GM18505 (cell line): ENCODE measurements around the gene TTC7B.
A peak's percentile ranks its signal among the peaks of the same experiment; 100 is the strongest.

Experiments used
- ATAC-seq: cut with Tn5 transposase; IDR thresholded peaks from one replicate; pipeline ENCODE4 v1.9.1; 2021; ENCODE audit not compliant: unreplicated experiment
- POLR2A ChIP-seq: IDR thresholded peaks from 4 replicates; pipeline ENCODE4 v1.6.1; 2011; ENCODE audit warnings: borderline replicate concordance; ENCODE audit not compliant: insufficient read depth, insufficient read length; ENCODE audit errors: extremely low read depth

TTC7B gene

DNA sequence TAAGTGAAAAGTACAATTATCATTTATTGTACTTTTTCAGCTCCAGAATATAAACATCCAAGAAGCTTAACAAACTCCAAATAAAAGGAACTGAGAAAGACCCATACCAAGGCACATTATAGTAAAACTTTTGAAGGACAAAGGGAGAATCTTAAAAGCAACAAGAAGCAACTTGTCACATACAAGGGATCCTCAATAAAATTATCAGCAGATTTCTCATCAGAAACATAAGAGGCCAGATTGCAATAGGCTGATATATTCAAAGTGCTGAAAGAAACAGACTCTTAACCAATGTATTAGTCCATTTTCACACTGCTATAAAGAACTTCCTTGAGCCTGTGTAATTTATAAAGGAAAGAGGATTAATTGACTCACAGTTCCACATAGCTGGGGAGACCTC, 48.3 kb downstream of the TTC7B start:
- no peak for TF ChIP-seq POLR2A
- ATAC-seq, result no peak

DNA sequence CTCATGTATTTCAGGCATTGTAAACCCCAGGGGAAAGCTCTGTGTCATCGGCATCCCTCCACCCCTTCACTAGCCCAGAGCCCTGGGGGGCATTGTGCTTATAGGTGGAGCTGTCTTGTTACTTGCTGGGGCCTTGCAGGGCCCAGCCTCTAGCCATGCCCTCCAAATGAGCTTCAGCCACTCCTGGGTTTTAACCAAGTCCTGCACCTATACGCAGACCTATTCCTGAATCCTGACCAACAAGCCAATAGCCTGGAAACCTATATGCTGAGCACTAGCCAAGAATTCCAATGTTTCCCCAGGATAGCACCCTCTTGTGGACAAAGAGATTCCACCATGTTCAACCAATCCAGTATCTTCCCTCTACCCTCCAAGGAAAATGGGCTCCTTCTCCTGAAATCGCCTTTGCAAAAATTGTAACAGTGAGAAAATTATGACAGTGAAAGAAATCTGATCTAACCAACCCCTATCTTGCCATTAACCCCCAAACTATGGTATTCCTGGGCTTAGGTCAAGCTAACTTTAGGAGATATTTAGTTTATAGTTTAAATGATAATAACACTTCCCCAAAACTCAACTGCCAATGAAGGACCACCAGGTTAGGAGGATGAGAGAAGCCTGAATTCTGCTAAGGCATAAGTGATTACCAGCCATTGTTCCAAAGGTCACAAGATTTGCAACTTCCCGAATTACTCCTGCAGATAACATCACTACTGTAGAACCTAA, 55.5 kb downstream of the TTC7B start:
- no peak for ATAC-seq
- TF ChIP-seq POLR2A, result no peak

DNA sequence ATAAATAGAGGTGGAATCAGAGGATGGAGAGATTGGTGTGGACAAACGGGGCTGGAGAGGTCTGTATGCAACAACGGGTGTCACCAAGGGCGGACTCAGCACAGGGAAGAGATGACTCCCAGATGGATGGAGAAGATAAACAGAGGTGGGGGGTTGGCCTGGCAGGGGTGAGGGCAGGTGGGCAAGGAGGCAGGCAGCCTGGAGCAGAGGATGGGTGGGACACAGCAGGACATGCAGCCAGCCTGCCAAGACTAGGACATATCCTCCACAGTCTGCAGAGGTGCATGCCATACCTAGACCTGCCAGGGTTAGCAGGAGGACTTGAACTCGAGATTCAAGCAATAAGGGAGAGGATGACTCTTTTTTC, 56.2 kb downstream of the TTC7B start:
- TF ChIP-seq POLR2A, result no peak

DNA sequence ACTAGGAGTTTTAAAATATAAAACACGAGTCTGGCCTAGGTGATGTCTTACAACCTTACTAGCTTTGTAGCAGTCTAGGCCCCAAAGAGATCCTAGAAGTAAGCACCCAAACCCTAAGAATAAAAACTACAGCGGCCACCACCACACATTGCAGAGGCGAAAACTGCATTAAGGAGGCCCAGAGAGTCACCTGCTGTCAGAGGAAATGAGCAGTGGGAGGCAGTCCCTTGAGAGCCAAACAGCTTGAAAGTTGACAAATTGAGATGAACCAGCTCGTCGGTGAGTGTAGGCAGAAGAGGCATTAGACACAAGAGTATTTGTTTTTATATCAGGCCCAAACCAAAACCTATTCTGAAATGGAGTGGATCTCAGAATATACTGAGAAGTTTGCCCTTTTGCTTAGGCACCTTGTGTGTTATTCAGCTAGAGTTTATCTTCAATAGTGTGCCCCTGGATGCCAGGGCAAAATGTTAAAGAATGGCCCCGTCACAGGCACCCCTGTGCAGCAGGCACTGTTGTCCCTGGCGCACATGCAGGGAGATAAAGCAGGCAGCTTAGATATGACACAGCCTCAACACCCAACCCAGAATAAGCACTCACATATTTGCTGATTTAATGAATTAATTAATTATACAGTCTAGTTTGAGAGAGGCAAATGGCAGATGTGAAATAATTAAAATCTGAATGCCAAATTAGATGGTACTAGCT, 56.7 kb downstream of the TTC7B start:
- TF ChIP-seq POLR2A, result no peak
- ATAC-seq, result no peak

More for the DNA sequence above, 56.2 kb downstream of the TTC7B start:
- no peak for ATAC-seq

DNA sequence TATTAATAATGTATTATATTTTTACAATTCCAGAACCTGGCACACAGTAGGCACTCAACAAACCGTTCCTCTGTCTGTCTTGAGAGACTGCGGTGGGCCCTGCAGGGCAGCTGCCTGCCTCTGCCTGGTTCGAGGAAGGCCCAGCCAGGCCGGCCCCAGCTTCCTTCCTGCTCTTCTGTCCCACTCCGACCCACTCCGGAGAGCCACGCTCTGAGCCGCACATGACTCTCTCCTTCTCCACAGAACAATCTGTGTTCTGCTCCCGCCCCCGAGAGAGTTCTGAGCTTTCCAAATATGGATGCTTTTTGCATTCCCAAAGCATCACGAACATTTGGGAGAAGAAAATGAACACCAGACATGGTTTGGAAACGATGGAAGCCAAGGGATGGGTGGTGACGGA, 57.3 kb downstream of the TTC7B start:
- TF ChIP-seq POLR2A, result no peak

DNA sequence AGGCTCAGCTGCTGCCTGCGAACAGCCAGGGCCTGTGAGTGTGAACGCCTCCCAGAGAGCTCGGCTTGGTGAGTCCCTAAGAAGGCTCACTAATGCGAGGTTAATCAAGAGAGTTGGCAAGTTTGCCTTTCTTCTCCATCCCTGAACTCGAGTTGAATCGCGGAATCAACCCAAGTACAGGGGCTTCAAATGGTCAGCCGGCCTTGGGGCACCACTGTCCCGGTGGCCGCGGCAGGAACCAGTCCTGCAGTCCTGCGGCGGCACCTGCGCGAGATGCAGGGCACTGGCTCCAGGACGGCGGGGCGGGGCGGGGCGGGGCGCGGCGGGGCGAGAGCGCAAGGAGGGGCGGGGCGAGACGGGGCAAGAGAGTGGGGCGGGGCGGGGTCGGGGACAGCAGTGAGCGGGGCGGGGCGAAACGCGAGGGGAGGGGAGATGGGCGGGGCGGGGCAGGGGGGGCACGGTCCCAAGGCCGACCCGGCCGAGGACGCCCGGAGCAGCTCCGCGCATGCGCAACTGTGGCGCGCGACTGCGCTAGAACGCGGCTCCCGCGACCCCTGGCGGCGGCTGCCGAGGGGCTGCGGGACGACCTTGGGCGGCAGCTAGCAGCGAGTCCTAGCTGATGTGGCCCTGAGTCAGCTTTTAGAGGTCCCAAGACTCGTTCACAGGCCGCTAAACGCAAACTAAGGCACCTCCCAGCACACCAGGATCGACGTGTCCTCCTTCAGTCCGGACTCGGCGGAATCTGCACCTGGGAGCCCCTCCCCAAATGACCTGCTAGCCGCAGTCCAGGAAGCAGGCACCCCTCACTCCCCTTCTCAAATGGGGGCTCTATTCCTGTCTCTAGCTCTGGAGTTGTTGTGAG, 58.0 kb downstream of the TTC7B start:
- peak; percentile 93 for ATAC-seq
- peak; percentile 57 for TF ChIP-seq POLR2A

More for the DNA sequence above, 57.3 kb downstream of the TTC7B start:
- ATAC-seq, result no peak

DNA sequence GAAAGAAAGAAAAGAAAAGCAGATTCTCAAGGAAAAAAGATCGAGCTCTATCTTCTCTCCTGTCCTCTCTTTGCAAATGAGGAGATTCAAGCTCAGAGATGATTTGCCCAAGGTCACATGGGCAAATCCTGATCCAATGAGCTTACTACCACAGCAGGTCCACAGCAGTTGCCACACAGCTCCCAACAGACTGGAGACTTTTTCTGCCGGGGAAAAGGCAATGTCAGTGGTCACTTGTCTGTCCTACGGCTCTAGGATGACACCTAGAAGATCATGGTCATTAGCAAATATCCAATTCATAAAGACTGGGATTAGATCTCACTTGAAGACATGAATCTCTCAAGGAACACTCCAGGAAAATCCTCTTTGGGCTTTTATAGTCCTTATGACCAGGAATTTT, 58.8 kb downstream of the TTC7B start:
- ATAC-seq, result no peak

DNA sequence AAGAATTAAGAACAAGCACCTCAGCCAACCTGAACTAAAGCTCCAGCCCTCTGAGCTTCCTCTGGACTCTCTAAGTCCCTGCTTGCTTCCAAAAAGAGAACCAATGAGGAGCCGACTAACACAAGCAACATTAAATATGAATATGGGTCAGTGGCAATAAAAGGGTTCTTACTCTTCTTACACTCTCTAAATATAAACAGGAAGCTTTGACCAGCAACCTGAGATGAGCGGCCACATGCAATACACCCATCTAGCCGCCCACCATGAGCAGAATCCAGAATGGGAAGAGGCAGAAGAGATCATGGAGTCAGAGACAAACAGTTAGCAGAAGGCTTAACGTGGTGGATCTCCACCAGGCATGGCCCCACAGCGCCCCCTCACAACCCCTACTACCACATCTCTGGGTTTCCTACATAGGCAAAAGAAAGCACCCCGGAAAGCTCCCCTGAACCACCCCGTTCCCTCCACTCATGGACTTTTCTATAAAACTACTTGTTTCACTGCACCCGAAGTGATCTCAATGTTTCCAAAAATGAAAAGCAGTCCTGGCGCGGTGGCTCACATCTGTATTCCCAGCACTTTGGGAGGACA, 59.4 kb downstream of the TTC7B start:
- ATAC-seq, result no peak
- TF ChIP-seq POLR2A, result no peak

More for the DNA sequence above, 58.8 kb downstream of the TTC7B start:
- no peak for TF ChIP-seq POLR2A

DNA sequence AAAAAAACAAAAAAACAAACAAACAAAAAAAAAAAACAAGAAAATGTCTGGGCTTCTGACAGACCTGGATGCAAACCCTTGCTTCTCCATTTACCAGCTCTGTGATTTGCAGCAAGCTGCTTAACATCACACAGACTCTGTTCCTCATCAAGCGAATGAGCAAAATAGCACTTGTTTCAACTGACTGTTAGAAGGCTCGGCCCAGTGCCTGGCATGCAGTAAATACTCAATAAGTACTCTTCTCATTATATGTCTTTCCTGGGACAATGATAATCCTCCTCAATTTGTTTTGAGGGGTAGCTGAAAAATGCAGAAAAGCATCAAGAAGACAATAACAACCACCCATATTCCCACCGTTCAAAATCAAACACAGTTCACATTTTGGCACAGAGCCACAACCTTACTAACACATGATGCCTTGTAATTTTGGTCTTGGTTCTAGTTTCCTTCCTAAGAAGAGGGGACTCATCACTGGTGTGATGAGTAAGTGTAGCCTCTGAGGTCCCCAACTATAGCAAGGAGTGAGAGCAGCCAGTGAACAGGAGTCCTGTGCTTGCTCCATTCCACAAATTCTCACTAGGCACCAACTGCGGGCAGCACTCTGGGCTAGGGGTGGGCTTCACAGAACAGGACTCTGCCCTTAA, 60.4 kb downstream of the TTC7B start:
- no peak for ATAC-seq
- no peak for TF ChIP-seq POLR2A

DNA sequence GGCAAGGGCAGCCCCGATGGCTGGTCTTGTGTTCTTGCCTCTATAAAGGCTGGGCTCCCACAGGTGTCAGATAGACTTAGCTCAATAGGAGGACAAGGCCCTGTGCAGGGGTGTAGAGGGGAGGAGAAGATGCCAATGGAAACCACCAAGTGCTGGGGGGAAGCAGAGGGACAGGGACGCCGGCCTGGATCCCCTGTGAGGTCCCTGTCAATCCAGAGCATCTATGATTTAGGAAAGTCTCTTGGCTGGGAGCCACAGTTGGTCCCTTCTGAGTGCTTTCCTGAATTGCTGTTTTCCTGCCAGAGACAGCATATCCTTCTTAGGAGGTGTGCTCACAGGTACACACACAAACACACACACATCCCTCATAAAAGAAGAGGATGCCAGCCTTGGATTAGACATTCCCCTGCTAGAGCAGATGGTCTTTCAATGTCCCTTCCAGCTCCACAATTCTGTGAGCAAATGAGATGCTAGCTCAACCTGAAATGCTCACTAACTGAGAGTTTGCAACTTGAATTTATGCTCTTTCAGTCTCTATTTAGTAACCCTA, 62.7 kb downstream of the TTC7B start:
- no peak for TF ChIP-seq POLR2A
- no peak for ATAC-seq

DNA sequence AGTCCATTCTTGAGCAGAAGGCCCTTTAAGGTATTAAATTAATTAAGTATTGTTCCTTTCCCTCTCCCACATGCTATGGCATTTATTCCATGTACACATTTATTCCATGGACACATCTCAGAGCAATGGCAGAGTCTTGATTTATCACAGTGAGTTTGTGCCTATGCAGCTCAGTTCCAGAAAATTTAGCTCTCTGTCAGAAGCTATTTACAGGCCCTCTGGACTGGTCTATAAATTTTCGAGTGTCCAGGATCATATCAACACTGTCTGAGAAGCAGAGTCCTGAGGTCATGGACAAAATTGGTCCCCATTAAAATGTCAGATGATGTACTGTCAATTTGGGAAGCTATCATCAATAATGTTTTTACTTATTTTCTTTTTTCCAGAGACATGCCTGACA, 65.5 kb downstream of the TTC7B start:
- no peak for TF ChIP-seq POLR2A
- ATAC-seq, result no peak

DNA sequence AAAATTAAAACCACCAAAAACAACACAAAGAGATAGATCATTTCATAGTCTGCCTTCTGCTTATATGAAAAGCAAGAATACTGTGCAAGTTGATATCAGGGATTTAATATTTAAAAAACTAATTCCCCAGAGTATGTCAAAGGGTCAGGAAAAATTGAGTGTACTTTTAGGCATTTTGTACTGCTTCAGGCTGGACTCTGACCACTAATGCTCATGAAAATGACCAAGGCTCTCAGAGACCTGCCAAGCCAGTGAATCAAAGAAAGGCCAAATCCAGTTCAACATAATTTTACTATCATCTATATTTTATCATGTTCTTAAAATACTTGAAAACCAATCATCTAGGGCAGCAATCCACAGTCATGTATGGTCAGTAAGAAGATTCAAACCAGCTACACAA, 66.0 kb downstream of the TTC7B start:
- no peak for TF ChIP-seq POLR2A
- no peak for ATAC-seq
